NCI-H2029 treated with DMSO at 0.1 percent for 48 hours (cell line): Measurements from ENCODE around the gene BCR.

Source experiments
- DNase-seq: peaks from one replicate; lab custom pipeline; 2025; lab: John Stamatoyannopoulos, UW

Gene BCR

DNA sequence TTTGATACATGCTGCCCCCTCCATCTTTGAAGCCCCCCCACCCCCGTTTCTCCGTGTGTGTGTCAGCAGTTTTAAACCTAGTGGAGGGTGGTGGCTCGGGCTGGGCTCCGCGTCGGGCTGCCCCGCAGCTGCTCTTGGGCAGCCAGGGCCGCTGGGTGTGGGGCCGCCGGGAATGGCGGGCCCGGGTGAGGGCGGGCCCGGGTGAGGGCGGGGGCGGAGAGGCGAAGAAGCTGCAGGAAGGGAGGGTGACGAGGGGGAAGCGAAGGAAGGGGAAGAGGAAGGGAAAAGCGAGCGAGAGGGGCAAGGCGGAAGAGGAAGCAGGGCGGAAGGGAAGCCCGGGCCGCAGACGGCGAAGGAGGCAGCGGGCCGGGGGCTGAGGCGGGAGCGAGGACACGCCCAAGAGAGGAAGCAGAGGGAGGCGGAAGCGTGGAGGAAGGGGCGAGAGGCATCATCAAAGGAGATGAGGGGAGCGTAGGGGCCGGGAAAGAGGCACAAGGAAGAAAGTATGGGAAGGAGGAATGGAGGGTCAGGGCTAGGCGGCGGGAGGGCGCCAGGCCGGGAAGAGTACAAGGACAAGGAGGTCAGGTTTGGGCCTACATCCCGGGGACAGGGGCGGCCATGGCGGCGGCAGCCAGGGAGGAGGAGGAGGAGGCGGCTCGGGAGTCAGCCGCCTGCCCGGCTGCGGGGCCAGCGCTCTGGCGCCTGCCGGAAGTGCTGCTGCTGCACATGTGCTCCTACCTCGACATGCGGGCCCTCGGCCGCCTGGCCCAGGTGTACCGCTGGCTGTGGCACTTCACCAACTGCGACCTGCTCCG is 82.4 kb downstream of the BCR start:
- no peak for DNase-seq

DNA sequence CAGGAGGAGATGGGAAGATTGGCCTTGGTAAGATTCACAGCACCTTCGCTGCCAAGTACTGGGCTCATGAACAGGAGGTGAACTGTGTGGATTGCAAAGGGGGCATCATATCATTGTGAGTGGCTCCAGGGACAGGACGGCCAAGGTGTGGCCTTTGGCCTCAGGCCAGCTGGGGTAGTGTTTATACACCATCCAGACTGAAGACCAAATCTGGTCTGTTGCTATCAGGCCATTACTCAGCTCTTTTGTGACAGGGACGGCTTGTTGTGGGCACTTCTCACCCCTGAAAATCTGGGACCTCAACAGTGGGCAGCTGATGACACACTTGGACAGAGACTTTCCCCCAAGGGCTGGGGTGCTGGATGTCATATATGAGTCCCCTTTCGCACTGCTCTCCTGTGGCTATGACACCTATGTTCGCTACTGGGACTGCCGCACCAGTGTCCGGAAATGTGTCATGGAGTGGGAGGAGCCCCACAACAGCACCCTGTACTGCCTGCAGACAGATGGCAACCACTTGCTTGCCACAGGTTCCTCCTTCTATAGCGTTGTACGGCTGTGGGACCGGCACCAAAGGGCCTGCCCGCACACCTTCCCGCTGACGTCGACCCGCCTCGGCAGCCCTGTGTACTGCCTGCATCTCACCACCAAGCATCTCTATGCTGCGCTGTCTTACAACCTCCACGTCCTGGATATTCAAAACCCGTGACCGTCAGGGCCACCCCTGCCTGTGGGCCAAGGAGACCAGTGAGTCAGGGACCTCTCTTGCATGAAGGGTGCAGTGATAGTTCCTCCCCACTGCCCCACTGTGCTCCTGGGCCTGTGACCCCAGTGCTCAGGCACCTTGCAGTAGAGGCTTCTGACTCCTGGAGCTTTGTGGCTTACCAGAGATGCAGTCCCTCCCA is 83.6 kb downstream of the BCR start:
- no peak for DNase-seq

GRCh38 chr22:23264610-23265367 is 84.5 kb downstream of the BCR start:
- DNase-seq: no peak

DNA sequence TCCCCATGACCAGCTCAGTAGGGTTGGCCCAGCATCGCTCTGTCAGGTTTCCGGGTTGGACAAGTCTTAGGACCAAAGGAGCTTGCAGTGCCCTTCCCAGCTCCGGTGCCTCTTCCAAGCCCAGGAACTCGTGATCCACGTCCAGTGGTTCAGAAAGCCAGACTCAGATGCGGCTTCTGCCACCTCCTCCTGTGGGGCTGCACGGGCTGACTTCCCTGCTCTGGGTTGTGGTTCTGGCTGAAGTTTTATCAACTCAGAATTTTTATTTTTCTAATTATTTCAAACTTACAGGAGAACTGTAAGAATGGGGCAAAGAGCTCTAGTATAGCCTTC is 85.0 kb downstream of the BCR start:
- no peak for DNase-seq

DNA sequence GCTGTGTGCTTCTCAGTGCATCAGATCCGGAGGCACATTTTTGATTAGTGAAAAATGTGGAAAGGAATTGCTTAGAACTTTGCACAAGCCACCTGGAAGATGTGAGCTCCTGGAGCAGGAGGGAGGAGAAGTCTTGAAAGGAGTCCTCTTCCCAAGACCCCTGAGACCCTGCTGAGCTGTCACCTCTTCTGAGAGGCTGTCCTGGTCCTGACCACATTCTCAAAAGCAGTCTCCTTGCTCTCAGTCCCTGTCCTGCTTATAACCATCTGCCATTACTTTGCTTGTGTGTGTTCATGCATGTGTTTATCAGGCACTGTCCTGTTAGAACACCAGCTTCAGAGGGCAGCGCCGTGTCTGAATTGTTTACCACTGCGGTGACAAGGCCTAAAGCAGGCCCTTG is 86.5 kb downstream of the BCR start:
- DNase-seq: no peak

DNA sequence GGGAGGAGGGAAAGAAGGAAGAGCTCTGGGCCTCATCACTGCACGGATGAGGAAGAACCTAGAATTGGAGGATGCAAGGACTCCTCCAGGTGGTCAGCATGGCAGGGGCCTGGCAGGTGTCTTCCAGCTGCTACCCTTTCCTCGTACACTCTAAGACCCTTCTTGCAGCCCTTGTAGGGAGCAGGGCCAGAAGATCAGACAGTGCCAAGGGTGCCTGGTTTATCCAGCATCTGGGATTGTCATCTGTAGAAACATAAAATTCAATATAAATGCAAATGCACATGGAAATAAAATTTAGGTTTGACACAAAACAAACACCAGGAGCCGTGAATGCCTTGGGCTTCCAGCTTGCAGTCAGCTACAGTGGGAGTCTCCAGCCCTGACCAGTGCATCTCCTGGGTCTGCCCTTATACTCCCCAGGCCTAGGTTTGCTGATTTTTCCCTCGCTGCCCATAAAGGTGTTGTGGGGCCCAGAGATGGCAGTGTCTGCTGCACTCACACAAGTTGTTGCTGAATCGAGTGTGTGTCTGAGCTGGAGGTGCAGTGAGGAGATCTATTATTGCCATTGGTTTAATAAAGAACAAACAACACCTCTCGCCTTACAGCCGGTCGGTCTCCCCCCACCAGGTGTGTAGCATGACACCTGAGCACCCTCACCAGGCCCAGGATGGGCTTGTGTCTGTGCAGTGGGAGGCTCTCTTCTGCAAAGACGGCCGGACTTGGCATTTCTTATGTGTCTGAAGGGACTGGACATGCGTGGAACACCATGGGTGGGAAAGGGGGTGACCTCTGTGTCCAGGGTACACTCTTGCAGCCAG is 87.1 kb downstream of the BCR start:
- DNase-seq: no peak

DNA sequence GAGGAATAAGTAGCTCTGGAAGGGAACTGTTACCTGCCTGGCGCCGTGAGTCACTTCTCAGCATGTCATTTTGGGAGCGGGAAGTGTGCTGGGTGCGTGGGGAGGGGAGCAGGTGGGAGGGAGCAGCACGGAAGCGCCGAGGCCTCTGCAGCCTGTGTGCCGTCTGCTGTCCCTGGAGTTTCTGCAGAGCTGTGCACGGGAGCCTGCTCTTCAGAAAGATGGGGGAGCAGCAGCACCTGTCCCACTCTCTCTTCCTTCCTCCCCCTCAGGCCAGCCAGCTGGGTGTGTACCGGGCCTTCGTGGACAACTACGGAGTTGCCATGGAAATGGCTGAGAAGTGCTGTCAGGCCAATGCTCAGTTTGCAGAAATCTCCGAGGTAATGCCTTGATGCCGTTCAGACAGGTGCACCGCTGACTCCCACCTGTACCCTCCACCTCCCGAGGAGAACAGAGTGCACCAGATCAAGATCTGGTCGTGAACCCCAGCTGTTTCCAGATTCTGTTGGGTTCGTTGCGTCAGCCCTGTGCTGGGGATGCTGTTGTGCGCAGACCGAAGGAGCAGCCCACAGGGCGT is 87.9 kb downstream of the BCR start:
- DNase-seq: no peak

GRCh38 chr22:23268877-23269276 is 88.6 kb downstream of the BCR start:
- no peak for DNase-seq

- no peak for DNase-seq
Observed at GRCh38 chr22:23269441-23270211, 89.3 kb downstream of the BCR start.

DNA sequence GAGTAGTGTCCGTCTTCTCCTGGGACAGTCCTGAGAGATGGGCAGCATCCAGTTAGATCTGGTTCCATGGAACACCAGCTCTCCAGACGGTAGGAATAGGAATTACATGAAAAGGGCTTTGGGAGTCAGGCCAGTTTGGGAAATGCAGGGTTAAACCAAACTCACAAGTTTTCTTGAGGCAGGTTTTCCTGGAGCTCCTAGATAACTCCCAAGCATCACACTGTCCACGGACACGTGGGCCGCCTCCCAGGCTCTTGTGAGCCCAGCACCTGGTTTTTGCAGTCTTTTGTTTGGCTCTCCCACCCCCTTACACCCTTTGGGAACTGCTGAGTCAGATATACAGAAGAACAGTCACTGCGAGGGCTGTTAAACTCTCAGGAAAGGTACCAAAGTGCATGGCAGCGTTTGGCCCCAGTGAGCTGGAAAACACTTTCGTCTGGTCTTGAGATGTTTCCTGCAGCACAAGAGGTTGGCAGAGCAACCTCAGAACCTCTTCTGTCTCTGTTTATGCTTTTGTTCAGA is 90.0 kb downstream of the BCR start:
- no peak for DNase-seq

DNA sequence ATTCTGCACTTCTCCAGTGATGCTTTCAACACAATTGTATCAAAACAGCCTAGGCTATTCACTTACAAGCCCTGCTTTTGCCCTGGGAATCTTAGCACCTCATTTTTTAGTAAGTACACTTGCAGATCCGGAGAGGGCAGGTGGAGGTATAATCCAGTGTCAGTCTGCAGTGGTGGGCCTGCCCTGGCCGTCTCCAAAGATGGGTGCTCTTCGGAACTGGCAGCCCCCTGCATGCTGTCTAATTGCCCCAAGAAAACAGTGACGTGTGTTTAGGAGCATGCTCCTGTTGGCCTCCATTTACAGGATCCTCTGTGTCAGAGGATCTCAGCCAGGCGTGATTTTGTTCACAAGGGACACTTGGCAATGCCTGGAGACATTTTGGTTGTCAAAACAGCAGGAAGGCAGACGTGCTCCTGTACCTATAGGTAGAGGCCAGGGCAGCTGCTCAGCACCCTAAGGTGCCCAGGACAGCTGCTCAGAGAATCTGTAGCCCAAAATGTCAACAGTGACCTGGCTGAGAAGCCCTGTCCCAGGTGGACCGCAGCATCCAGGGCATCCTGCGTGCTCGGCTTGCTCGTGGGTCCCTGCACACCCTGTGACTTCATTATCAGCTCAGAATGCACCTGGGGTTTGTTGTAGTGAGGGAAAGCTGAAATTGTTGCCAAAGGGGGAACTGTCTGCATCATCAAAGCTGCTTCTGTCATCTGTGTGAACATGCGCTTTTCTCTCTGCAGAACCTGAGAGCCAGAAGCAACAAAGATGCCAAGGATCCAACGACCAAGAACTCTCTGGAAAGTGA is 90.7 kb downstream of the BCR start:
- DNase-seq: no peak

DNA sequence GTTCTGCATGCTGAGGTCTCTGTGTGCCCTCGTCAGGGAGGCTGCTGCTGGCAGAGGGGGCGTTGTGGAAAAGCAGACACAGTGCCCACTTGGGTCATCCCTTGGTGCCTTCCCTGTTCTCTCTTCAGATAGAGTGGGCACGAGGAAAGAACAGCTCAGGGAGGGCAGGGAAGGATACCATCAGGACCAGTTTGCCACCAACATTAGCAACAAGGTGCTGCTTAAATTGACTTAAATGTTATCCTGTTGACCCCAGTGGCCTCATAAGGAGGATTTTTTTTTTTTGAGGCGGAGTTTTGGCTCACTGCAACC is 91.2 kb downstream of the BCR start:
- no peak for DNase-seq

DNA sequence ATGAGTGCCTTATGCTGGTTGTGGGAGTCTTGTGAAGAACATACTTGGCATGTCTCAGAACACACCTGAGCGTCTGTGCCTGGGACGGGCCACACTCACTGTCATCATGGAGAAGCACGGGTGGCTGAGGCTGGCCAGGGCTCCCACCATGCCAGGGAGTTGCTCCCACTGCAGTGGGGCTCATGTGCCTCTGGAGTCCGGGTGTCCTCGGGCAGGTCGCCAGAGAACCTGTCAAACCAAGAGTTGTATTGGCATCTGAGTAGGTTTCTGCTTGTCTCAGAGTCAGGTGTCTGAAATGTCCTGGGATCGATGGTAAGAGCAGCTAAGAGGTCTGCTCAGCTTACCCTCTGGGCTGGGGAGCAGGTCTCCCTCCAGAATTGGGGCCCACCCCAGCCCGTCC is 92.1 kb downstream of the BCR start:
- DNase-seq: no peak

DNA sequence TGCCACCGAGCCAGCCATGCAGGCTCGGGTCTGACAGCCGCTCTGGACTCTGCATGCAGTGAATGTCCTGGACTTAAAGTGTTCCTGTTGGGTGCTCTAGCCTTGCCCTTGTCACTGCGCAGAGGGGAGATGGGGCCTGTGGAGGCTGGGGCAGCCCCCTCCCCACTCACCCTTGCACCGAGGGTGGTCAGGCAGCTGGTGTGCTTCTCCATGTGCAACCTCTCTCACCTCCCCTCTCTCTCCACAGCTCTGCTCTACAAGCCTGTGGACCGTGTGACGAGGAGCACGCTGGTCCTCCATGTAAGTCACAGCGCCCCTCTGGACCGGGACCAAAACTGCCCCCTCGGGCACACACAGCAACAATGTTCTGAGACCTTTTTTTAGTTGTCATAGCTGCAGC is 92.5 kb downstream of the BCR start:
- no peak for DNase-seq

DNA sequence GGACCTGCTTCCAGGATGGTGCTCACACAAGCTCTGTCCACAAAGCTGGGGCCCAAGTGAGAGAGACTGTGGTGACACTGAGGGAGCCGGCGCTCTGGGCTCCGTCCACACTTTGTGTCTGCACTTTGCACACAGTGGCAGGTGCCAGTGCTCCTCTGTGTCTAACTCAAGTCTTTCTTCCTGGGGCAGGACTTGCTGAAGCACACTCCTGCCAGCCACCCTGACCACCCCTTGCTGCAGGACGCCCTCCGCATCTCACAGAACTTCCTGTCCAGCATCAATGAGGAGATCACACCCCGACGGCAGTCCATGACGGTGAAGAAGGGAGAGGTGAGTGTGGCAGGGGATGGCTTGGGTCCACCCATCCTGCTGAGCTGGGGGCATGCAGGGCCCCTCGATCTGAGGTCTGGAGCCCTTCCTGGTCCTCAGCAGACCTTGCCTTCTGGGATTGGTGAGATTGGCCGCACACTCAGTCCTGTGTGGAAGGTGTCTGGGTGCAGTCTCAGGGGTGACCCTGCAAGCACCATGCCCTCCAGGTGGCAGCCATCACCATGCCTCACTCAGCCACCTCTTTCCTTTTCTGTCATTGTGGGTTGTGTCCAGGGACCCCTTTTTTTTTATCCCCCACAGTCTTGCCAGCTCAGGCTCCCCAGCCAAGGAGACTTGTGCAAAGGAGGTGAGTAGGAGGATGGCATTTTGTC is 93.3 kb downstream of the BCR start:
- DNase-seq: no peak

- DNase-seq: no peak
Observed at GRCh38 chr22:23274146-23274526, 93.8 kb downstream of the BCR start.

DNA sequence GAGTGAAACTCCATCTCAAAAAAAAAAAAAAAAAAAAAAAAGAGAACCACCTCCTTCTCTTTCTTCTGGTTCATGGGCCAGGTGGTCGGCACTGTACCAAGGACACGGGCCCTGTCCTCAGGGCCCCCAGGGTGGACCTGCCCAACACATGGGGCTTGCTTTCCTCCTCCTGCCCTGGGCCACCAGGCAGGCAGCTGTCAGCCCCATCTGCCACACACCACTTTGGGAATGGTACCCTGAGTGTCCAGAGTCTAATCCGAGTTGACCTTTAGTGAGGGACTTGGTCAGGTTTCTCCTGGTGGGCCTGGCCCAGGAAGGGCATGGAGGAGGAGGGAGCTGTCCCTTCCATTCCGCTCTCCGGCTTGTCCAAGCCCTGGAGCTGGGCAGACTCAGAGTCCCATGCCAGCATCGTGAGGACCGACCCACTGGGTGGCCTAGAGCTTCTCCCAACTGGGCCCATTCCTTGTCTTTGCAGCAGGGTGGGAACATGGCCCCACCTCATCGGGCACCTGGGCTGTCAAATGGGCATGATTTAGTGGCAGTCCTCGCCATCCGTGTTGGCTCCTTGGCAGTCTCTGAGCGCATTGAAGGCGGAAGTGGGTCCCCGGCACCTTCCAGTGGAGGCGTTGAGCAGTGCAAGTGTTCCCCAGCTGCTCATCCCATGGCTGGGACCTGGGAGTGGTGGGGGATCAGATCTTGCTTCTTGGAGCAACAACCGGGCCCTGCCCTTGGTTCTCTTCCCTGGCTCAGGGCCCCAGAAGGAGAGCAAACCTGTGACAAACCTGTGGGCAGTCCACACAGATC is 94.8 kb downstream of the BCR start:
- DNase-seq: no peak

- no peak for DNase-seq
Observed at GRCh38 chr22:23275751-23276150, 95.4 kb downstream of the BCR start.
